ENCODE measurements around the gene AFG1L.
"Not testable (repeated sequence)": the region's sequence is repeated elsewhere in the genome, so short reads cannot be mapped to it uniquely, and the experiment has no call there.

The AFG1L gene

GRCh38 chr6:108355120-108355519 is 60.3 kb downstream of the AFG1L start:
- no peak for DNase-seq

- DNase-seq = no peak
Measured at GRCh38 chr6:108355890-108356289, 61.0 kb downstream of the AFG1L start.

- DNase-seq = no peak
Measured at GRCh38 chr6:108359901-108360882, 65.3 kb downstream of the AFG1L start.

GRCh38 chr6:108360919-108361311 is 66.1 kb downstream of the AFG1L start:
- no peak for DNase-seq

GRCh38 chr6:108361312-108361932 is 66.6 kb downstream of the AFG1L start:
- no peak for DNase-seq

GRCh38 chr6:108362455-108362854 is 67.6 kb downstream of the AFG1L start:
- no peak for DNase-seq

GRCh38 chr6:108363113-108363512 is 68.3 kb downstream of the AFG1L start:
- DNase-seq = no peak

- no peak for DNase-seq
Measured at GRCh38 chr6:108363889-108364313, 69.0 kb downstream of the AFG1L start.

- no peak for DNase-seq
Measured at GRCh38 chr6:108364470-108364869, 69.6 kb downstream of the AFG1L start.

- DNase-seq = no peak
Measured at GRCh38 chr6:108365478-108365877, 70.6 kb downstream of the AFG1L start.

GRCh38 chr6:108366236-108366635 is 71.4 kb downstream of the AFG1L start:
- DNase-seq = no peak

GRCh38 chr6:108368431-108369030 is 73.7 kb downstream of the AFG1L start:
- no peak for DNase-seq

- no peak for DNase-seq
Measured at GRCh38 chr6:108380876-108381275, 86.0 kb downstream of the AFG1L start.

GRCh38 chr6:108383981-108384380 is 89.1 kb downstream of the AFG1L start:
- DNase-seq = no peak

GRCh38 chr6:108389190-108389589 is 94.3 kb downstream of the AFG1L start:
- DNase-seq = not testable (repeated sequence)

- no peak for DNase-seq
Measured at GRCh38 chr6:108395297-108395696, 100.4 kb downstream of the AFG1L start.

GRCh38 chr6:108403236-108403635 is 108.4 kb downstream of the AFG1L start:
- no peak for DNase-seq

- DNase-seq = no peak
Measured at GRCh38 chr6:108406943-108407342, 112.1 kb downstream of the AFG1L start.

- no peak for DNase-seq
Measured at GRCh38 chr6:108407904-108408827, 113.3 kb downstream of the AFG1L start.

- no peak for DNase-seq
Measured at GRCh38 chr6:108408861-108409260, 114.0 kb downstream of the AFG1L start.

GRCh38 chr6:108416047-108416833 is 121.4 kb downstream of the AFG1L start:
- not testable (repeated sequence) for DNase-seq

GRCh38 chr6:108417027-108417426 is 122.2 kb downstream of the AFG1L start:
- DNase-seq = no peak

Measured in activated CD4-positive, alpha-beta T cell treated with anti-CD3 and anti-CD28 coated beads for 1 hour (primary cell).